ENCODE data around the gene UBAC1.
A peak's percentile ranks its signal among the peaks of the same experiment; 100 is the strongest.
"Not testable (repeated sequence)": the region's sequence is repeated elsewhere in the genome, so short reads cannot be mapped to it uniquely, and the experiment has no call there.

UBAC1 gene

DNA sequence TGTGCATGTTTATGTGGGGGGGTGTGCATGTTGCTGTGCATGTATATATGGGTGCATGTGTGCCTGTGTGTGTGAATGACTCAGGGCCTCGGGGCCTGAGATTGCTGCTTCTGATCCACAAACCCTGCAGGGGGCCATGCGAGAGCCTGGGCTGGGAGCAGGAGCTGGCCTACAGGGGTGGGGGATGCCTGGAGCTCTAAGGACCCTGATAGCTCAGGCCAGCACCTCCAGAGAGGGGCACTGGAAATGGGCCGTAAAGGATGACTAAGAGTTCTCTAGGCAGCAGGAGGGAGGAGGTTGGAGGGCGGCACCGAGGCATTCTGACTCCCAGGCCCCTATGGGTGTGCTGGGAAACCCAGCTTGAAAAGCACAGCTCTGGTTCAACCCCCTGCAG lies 6.9 kb upstream of the UBAC1 start:
- H3K4me3 ChIP-seq (ENCODE audit: low read length in 2 of 2): no peak overlapping the region
- no peak overlapping the region for H3K27ac ChIP-seq (ENCODE audit: low read length)
- no peaks in the 10 kb centered on the region for H3K27me3 ChIP-seq (ENCODE audit: control insufficient read depth in 1 of 2, insufficient read depth in 2 of 2, low read length in 2 of 2)
- peaks cover 18% of the 10 kb centered on the region for H3K4me1 ChIP-seq (ENCODE audit: control insufficient read depth, insufficient read depth, low read length)
- H3K9ac ChIP-seq (ENCODE audit: low read length in 2 of 2): no peak overlapping the region
- no peaks in the 10 kb centered on the region for H3K9me3 ChIP-seq (ENCODE audit: control insufficient read depth in 2 of 2, low read length in 2 of 2)
- H3K36me3 ChIP-seq (ENCODE audit: control insufficient read depth in 2 of 2, insufficient read depth in 2 of 2, low read length in 2 of 2): no peaks in the 10 kb centered on the region

DNA sequence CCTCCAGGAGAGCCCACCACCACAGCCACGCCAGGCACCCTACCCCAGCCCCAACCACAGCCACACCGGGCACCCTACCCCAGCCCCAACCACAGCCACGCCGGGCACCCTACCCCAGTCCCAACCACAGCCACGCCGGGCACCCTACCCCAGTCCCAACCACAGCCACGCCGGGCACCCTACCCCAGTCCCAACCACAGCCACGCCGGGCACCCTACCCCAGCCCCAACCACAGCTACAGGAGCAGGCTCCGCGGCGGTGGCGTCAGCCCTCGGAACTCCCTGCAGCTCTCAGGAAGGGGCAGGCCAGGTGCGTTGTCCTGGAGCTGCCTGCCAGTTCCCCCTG lies 5.7 kb upstream of the UBAC1 start:
- not testable (repeated sequence) for H3K4me3 ChIP-seq (ENCODE audit: low read length in 2 of 2); H3K27ac ChIP-seq (ENCODE audit: low read length); H3K27me3 ChIP-seq (ENCODE audit: control insufficient read depth in 1 of 2, insufficient read depth in 2 of 2, low read length in 2 of 2)

DNA sequence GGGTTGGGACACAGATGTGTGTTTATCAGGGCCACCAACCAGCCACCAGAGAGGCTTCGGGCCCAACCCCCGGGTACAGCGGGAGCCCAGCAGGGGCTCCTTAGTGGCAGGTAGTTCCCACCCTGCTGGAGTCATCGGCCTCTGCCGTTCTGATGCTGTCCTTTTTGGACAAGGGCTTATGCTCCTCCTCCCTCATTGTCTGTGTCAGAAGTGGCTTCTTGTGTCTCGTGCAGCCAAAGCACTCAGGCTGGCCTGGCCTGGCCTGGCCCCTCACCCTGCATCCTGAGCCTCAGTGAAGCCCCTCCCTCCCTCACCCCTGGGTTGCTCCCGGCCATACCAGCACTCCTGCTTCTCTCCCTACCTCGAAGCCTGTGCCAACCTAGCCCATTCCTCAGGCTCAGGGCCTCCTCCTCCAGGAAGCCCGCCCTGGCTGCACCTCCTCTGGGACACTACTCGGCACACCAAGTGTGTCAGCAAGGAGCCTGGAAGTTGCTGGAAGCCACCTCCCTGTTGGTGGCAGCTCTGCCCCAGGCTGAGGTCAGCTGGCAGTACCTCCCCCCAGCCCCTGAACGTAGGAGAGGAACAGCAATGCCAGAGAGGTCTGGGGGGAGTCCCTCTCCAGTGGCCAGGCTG lies 4.1 kb upstream of the UBAC1 start:
- Histone ChIP-seq H3K27ac (ENCODE audit: low read length) (no peak overlapping the region), H3K4me1 (ENCODE audit: control insufficient read depth, insufficient read depth, low read length) (peaks cover 24% of the 10 kb centered on the region), H3K27me3 (ENCODE audit: control insufficient read depth in 1 of 2, insufficient read depth in 2 of 2, low read length in 2 of 2) (no peaks in the 10 kb centered on the region), H3K9ac (ENCODE audit: low read length in 2 of 2) (no peak overlapping the region), H3K9me3 (ENCODE audit: control insufficient read depth in 2 of 2, low read length in 2 of 2) (no peaks in the 10 kb centered on the region), H3K4me3 (ENCODE audit: low read length in 2 of 2) (no peak overlapping the region), H3K36me3 (ENCODE audit: control insufficient read depth in 2 of 2, insufficient read depth in 2 of 2, low read length in 2 of 2) (no peaks in the 10 kb centered on the region)

More for the DNA sequence above, 5.7 kb upstream of the UBAC1 start:
- not testable (repeated sequence) for H3K9ac ChIP-seq (ENCODE audit: low read length in 2 of 2); H3K9me3 ChIP-seq (ENCODE audit: control insufficient read depth in 2 of 2, low read length in 2 of 2); H3K36me3 ChIP-seq (ENCODE audit: control insufficient read depth in 2 of 2, insufficient read depth in 2 of 2, low read length in 2 of 2)
- H3K4me1 ChIP-seq (ENCODE audit: control insufficient read depth, insufficient read depth, low read length): peaks cover 18% of the 10 kb centered on the region

DNA sequence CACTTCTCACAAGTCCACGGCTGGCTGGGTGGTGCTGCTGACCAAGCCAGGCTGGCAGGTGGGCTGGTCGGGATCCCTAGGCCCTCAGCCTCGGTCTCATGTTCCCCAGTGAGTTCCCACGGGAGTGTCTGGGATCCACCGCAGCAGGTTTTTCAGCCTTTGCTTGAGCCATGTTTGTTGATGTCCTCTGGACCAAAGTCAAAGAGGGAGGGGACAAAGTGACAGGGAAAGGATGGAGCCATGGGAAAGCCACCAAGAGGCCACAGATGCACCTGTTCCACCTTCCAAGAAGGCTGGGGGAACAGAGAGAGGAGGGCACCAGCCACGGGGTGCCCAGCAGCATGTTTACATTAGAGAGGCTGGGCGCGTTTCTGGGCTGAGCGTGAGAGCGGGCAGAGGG lies 2.8 kb upstream of the UBAC1 start:
- no peak overlapping the region for H3K4me3 ChIP-seq (ENCODE audit: low read length in 2 of 2)
- no peak overlapping the region for H3K9ac ChIP-seq (ENCODE audit: low read length in 2 of 2)
- no peaks in the 10 kb centered on the region for H3K9me3 ChIP-seq (ENCODE audit: control insufficient read depth in 2 of 2, low read length in 2 of 2)
- no peaks in the 10 kb centered on the region for H3K27me3 ChIP-seq (ENCODE audit: control insufficient read depth in 1 of 2, insufficient read depth in 2 of 2, low read length in 2 of 2)
- H3K36me3 ChIP-seq (ENCODE audit: control insufficient read depth in 2 of 2, insufficient read depth in 2 of 2, low read length in 2 of 2): no peaks in the 10 kb centered on the region
- H3K27ac ChIP-seq (ENCODE audit: low read length): no peak overlapping the region
- H3K4me1 ChIP-seq (ENCODE audit: control insufficient read depth, insufficient read depth, low read length): peaks cover 30% of the 10 kb centered on the region

DNA sequence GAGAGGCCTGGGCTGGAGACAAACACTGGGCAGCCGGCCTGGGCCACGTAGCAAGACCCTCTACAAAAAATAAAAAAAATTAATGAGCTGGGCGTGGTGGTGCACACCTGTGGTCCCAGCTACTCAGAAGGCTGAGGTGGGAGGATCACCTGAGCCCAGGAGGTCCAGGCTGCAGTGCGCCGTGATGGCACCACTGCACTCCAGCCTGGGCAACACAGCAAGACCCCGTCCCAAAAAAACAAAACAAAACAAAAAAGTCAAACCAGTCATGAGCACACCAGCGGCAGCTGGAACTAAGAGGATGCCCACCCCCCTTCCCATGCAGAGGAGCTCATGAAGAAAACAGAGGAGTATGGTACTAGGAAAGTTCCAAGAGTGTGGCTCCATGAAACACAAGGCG lies 2.2 kb upstream of the UBAC1 start:
- H3K4me1 ChIP-seq (ENCODE audit: control insufficient read depth, insufficient read depth, low read length): peaks cover 30% of the 10 kb centered on the region
- H3K36me3 ChIP-seq (ENCODE audit: control insufficient read depth in 2 of 2, insufficient read depth in 2 of 2, low read length in 2 of 2): peaks cover 0 to 2% of the 10 kb centered on the region in 2 donors
- no peaks in the 10 kb centered on the region for H3K9me3 ChIP-seq (ENCODE audit: control insufficient read depth in 2 of 2, low read length in 2 of 2)
- H3K4me3 ChIP-seq (ENCODE audit: low read length in 2 of 2): no peak overlapping the region
- no peak overlapping the region for H3K9ac ChIP-seq (ENCODE audit: low read length in 2 of 2)
- H3K27ac ChIP-seq (ENCODE audit: low read length): no peak overlapping the region
- H3K27me3 ChIP-seq (ENCODE audit: control insufficient read depth in 1 of 2, insufficient read depth in 2 of 2, low read length in 2 of 2): no peaks in the 10 kb centered on the region

DNA sequence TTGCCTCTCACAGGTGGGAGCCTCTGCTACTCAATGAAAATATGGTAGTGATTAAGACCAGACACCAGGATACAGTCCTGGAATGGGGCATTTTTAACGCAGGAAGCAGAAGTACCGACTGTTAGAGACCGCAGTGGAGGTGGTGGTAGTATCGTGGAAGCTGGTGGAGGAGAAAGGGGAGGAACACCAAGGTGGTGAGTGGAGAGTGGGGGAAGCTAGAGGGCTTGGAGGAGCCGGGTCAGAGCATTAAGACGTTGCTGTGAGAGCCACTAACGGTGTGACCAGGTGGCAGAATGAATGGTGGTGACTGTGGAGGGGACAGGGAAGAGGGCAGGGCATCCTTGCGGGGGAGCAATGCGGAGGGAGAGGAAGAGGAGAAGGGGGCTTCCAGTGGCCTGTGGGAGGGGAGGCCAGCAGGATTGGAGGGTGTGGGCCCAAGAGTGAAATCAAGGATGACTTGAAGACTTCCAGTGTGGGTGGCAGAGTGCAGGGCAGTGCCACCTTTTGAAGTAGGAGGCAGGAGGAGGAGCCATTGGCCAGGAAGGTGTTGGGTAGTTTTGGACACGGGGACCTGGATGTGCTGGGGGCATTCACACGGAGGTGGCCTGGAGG lies 1.6 kb upstream of the UBAC1 start:
- no peak overlapping the region for H3K27ac ChIP-seq (ENCODE audit: low read length)
- H3K27me3 ChIP-seq (ENCODE audit: control insufficient read depth in 1 of 2, insufficient read depth in 2 of 2, low read length in 2 of 2): no peaks in the 10 kb centered on the region
- no peaks in the 10 kb centered on the region for H3K9me3 ChIP-seq (ENCODE audit: control insufficient read depth in 2 of 2, low read length in 2 of 2)
- peaks cover 25% of the 10 kb centered on the region for H3K4me1 ChIP-seq (ENCODE audit: control insufficient read depth, insufficient read depth, low read length)
- H3K9ac ChIP-seq (ENCODE audit: low read length in 2 of 2): no peak overlapping the region
- peaks cover 0 to 2% of the 10 kb centered on the region in 2 donors for H3K36me3 ChIP-seq (ENCODE audit: control insufficient read depth in 2 of 2, insufficient read depth in 2 of 2, low read length in 2 of 2)
- no peak overlapping the region for H3K4me3 ChIP-seq (ENCODE audit: low read length in 2 of 2)

DNA sequence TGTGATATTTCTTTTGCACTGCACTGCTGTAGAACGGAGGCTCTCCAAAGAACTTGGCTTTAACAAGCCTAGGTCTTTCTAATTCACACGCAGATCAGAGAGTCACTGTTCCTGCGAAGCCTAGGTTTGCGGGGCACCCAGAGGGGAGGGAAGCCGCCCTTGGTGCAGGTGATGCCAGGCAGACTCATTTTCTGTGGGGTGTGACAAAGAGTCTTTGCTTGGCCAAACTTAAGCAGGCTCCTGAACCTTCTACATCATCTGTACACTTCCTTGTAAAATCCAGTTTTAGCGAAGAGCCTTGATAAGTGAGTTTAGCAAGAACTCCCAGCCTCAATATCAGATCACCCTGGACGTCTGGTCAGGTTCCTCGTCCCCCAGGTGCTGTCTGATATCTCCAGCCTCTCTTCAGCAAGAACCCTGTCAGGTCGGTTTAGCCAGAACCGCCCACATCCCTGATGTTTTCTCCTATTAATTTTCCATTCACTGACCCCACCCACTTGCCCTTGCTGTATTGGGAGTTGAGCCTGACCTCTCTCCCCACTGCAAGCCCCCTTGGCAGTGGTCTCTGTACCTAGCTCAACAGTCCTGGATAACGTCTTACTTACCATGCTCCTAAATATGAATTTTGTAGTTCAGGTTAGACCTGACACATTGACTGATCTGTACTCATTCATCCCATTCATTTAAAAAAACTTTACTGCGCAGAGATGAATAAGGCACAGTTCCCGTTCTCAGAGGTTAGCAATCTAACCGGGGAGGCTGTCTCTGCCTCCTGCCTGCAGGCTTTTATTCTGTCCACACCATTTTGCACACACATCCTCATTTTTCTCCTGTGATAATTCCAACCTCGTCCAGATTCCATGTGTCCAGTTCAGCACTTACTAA lies 880 bp upstream of the UBAC1 start:
- H3K9ac ChIP-seq (ENCODE audit: low read length in 2 of 2): no peak overlapping the region
- peaks cover 0 to 2% of the 10 kb centered on the region in 2 donors for H3K36me3 ChIP-seq (ENCODE audit: control insufficient read depth in 2 of 2, insufficient read depth in 2 of 2, low read length in 2 of 2)
- H3K4me3 ChIP-seq (ENCODE audit: low read length in 2 of 2): no peak overlapping the region
- H3K27me3 ChIP-seq (ENCODE audit: control insufficient read depth in 1 of 2, insufficient read depth in 2 of 2, low read length in 2 of 2): no peaks in the 10 kb centered on the region
- no peaks in the 10 kb centered on the region for H3K9me3 ChIP-seq (ENCODE audit: control insufficient read depth in 2 of 2, low read length in 2 of 2)
- no peak overlapping the region for H3K27ac ChIP-seq (ENCODE audit: low read length)
- H3K4me1 ChIP-seq (ENCODE audit: control insufficient read depth, insufficient read depth, low read length): peaks cover 19% of the 10 kb centered on the region

DNA sequence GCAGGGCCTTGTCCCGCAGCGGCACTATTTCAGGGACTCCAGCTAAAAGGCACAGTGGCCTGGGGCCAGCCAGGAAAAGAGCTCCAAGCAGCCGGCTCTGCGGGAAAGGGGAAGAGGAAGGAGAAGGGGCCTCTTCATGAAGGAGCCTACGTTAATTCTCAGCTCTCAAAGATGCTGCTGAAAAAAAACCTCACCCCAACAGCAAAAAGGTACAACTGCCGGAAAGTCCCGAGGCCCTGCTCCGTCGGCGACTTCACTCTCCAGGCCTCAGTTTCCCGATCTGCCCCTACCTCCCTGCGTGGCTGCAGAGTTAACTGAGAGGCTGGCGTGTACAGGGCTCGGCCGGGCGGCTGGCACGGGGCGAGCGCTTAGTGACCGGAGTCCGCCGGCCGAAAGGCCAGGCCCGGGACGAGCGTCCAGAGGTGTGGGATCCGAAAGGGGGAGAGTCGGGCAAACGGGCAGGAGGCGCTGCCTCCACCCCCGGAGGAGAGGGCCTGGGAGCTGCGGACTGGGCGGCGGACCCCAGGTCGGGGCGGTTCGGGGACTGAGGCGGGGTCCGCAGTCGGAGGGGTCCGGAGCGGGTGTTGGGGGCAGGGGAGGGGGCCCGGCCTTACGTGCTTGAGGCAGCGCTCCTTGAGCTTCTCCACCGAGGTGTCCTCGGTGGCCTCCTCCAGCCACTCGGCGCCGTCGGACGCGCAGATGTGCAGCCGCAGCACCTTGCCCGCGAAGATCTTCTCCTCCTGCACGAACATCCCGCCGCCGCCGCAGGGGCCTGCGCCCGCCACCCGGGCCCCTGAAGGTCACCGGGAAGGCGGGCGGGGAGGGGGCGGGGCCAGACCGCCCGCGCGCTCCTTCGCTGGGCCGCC lies 529 bp downstream of the UBAC1 start:
- Histone ChIP-seq H3K4me3 (ENCODE audit: low read length in 2 of 2) (peak overlapping the region; percentile 54 to 84), H3K36me3 (ENCODE audit: control insufficient read depth in 2 of 2, insufficient read depth in 2 of 2, low read length in 2 of 2) (peaks cover 0 to 2% of the 10 kb centered on the region in 2 donors), H3K4me1 (ENCODE audit: control insufficient read depth, insufficient read depth, low read length) (peaks cover 21% of the 10 kb centered on the region), H3K27me3 (ENCODE audit: control insufficient read depth in 1 of 2, insufficient read depth in 2 of 2, low read length in 2 of 2) (no peaks in the 10 kb centered on the region), H3K9ac (ENCODE audit: low read length in 2 of 2) (peak overlapping the region; percentile 64 to 84), H3K9me3 (ENCODE audit: control insufficient read depth in 2 of 2, low read length in 2 of 2) (no peaks in the 10 kb centered on the region), H3K27ac (ENCODE audit: low read length) (peak overlapping the region; percentile 67)

DNA sequence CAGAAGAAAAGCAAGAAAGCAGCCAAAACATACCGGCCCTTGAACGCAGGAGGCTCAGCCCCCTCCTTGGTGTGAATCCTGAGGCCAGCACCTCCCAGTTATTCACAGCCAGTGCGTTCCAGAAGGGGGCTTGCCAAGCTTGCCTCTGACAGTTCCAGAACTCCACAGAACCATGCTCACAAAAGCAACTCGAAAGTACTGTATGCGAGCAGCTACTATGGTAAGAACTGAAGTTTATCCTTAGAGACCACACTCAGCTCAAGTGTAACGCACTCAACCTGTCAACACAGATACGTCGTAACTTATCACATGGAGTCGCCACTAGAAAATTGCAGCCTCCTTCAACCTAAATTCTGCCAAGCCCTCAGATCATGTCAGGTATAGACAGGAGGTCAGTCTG lies 1.4 kb downstream of the UBAC1 start:
- H3K9me3 ChIP-seq (ENCODE audit: control insufficient read depth in 2 of 2, low read length in 2 of 2): no peaks in the 10 kb centered on the region
- H3K27ac ChIP-seq (ENCODE audit: low read length): peak overlapping the region; percentile 67
- no peaks in the 10 kb centered on the region for H3K27me3 ChIP-seq (ENCODE audit: control insufficient read depth in 1 of 2, insufficient read depth in 2 of 2, low read length in 2 of 2)
- peaks cover 21% of the 10 kb centered on the region for H3K4me1 ChIP-seq (ENCODE audit: control insufficient read depth, insufficient read depth, low read length)
- H3K4me3 ChIP-seq (ENCODE audit: low read length in 2 of 2): peak overlapping the region; percentile 54 to 84
- peak overlapping the region; percentile 64 to 84 for H3K9ac ChIP-seq (ENCODE audit: low read length in 2 of 2)
- H3K36me3 ChIP-seq (ENCODE audit: control insufficient read depth in 2 of 2, insufficient read depth in 2 of 2, low read length in 2 of 2): peaks cover 0 to 3% of the 10 kb centered on the region in 2 donors

DNA sequence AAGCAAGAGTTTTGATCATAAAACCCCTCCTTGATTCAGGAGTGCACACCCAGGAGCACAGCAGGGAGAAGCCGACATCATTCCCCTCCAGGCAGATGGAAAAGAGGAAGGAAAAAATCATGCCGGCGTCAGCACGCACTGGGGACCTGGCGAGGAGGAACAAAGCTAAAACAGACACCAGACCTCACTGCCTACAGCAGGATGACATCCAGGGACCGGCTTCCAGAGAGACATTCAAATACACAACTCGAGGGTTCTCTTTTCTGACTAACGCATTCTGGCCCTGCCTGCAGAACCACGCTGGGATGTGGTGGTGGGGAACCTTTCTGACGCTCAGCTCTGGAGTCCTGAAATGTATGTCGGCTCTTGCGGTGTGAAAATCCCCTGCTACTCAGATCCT lies 2.7 kb downstream of the UBAC1 start:
- no peak overlapping the region for H3K4me3 ChIP-seq (ENCODE audit: low read length in 2 of 2)

More for the DNA sequence above, 2.7 kb downstream of the UBAC1 start:
- Histone ChIP-seq H3K9me3 (ENCODE audit: control insufficient read depth in 2 of 2, low read length in 2 of 2) (no peaks in the 10 kb centered on the region), H3K9ac (ENCODE audit: low read length in 2 of 2) (no peak overlapping the region), H3K4me1 (ENCODE audit: control insufficient read depth, insufficient read depth, low read length) (peaks cover 21% of the 10 kb centered on the region), H3K36me3 (ENCODE audit: control insufficient read depth in 2 of 2, insufficient read depth in 2 of 2, low read length in 2 of 2) (peaks cover 0 to 9% of the 10 kb centered on the region in 2 donors), H3K27ac (ENCODE audit: low read length) (no peak overlapping the region), H3K27me3 (ENCODE audit: control insufficient read depth in 1 of 2, insufficient read depth in 2 of 2, low read length in 2 of 2) (no peaks in the 10 kb centered on the region)

Measured in stomach smooth muscle (tissue), 2 donors.